ENCODE results near the gene NCOR1.

DNA sequence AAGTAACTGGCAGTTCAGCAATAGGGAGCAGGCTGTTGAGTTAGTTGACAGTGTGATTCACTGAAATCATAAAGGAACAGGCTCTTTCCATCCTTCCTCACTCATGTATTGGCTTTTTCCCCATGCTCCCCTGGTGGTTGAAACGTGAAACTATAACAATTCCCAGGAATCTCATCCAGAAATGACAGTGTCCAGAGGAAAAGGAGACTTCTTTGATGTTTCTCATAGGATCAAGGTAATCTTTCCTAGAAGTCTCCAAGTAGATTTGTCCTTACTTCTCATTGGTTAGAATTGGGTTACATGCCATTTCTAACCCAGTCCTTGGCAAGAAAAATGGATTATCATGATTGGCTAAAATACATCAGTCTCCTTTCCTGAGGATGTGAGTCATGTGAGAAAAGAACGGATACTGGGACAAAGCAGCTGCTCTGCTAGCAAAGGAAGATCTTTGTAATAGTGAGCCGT lies 201.4 kb downstream of the NCOR1 start:
- TF ChIP-seq, protein P1, sequence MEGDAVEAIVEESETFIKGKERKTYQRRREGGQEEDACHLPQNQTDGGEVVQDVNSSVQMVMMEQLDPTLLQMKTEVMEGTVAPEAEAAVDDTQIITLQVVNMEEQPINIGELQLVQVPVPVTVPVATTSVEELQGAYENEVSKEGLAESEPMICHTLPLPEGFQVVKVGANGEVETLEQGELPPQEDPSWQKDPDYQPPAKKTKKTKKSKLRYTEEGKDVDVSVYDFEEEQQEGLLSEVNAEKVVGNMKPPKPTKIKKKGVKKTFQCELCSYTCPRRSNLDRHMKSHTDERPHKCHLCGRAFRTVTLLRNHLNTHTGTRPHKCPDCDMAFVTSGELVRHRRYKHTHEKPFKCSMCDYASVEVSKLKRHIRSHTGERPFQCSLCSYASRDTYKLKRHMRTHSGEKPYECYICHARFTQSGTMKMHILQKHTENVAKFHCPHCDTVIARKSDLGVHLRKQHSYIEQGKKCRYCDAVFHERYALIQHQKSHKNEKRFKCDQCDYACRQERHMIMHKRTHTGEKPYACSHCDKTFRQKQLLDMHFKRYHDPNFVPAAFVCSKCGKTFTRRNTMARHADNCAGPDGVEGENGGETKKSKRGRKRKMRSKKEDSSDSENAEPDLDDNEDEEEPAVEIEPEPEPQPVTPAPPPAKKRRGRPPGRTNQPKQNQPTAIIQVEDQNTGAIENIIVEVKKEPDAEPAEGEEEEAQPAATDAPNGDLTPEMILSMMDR (IDR thresholded peaks at IDR 0.05; ENCODE audit: low read depth, low read length, poor library complexity, severe bottlenecking): no peak
- TF ChIP-seq EZH2phosphoT487 (IDR thresholded peaks at IDR 0.05; ENCODE audit: borderline replicate concordance, low read length): no peak
